ENCODE measurements around the gene ANO1. TPM values are rescaled to one million over a fixed set of nuclear protein-coding genes. Genes with fewer than 3 reads are reported as not detected.

ANO1 gene
- total RNA-seq, 6 experiments from 2014 or later: not detected

GRCh38 chr11:70073871-70074371 lies 4.2 kb upstream of the ANO1 start:
- DNase-seq: no peak
- H3K9me3 Mint-ChIP-seq: no peaks in the 10 kb centered on the region
- no peak for TF ChIP-seq CTCF (IDR thresholded peaks at IDR 0.05)
- no peaks in the 10 kb centered on the region for H3K4me1 Mint-ChIP-seq (ENCODE audit: low read depth)
- H3K4me3 Mint-ChIP-seq: no peak overlapping the region
- peaks cover 73% of the 10 kb centered on the region for H3K27me3 Mint-ChIP-seq (ENCODE audit: insufficient read depth)
- H3K36me3 Mint-ChIP-seq (ENCODE audit: low read depth): no peaks in the 10 kb centered on the region
- H3K27ac Mint-ChIP-seq: no peak overlapping the region

GRCh38 chr11:70074746-70075145 lies 3.4 kb upstream of the ANO1 start:
- no peaks in the 10 kb centered on the region for H3K4me1 Mint-ChIP-seq (ENCODE audit: low read depth)
- H3K36me3 Mint-ChIP-seq (ENCODE audit: low read depth): no peaks in the 10 kb centered on the region
- no peak for DNase-seq
- peaks cover 72% of the 10 kb centered on the region for H3K27me3 Mint-ChIP-seq (ENCODE audit: insufficient read depth)
- TF ChIP-seq CTCF (IDR thresholded peaks at IDR 0.05): no peak
- H3K27ac Mint-ChIP-seq: no peak overlapping the region
- H3K9me3 Mint-ChIP-seq: no peaks in the 10 kb centered on the region
- no peak overlapping the region for H3K4me3 Mint-ChIP-seq

GRCh38 chr11:70075836-70076235 lies 2.3 kb upstream of the ANO1 start:
- H3K4me1 Mint-ChIP-seq (ENCODE audit: low read depth): no peaks in the 10 kb centered on the region
- no peak for TF ChIP-seq CTCF (IDR thresholded peaks at IDR 0.05)
- H3K4me3 Mint-ChIP-seq: no peak overlapping the region
- no peak overlapping the region for H3K27ac Mint-ChIP-seq
- no peaks in the 10 kb centered on the region for H3K36me3 Mint-ChIP-seq (ENCODE audit: low read depth)
- no peaks in the 10 kb centered on the region for H3K9me3 Mint-ChIP-seq
- H3K27me3 Mint-ChIP-seq (ENCODE audit: insufficient read depth): peaks cover 69% of the 10 kb centered on the region
- no peak for DNase-seq

- H3K9me3 Mint-ChIP-seq: no peaks in the 10 kb centered on the region
These were observed 1.6 kb upstream of the ANO1 start for GRCh38 chr11:70076461-70076931.

GRCh38 chr11:70077411-70078094 lies 564 bp upstream of the ANO1 start:
- no peaks in the 10 kb centered on the region for H3K36me3 Mint-ChIP-seq (ENCODE audit: low read depth)
- no peak for TF ChIP-seq CTCF (IDR thresholded peaks at IDR 0.05)
- H3K4me1 Mint-ChIP-seq (ENCODE audit: low read depth): no peaks in the 10 kb centered on the region
- H3K27me3 Mint-ChIP-seq (ENCODE audit: insufficient read depth): peaks cover 72% of the 10 kb centered on the region
- no peak overlapping the region for H3K27ac Mint-ChIP-seq
- H3K9me3 Mint-ChIP-seq: no peaks in the 10 kb centered on the region
- H3K4me3 Mint-ChIP-seq: no peak overlapping the region
- DNase-seq: no peak

More at GRCh38 chr11:70076461-70076931, 1.6 kb upstream of the ANO1 start:
- no peak for TF ChIP-seq CTCF (IDR thresholded peaks at IDR 0.05)
- no peak overlapping the region for H3K4me3 Mint-ChIP-seq
- peaks cover 69% of the 10 kb centered on the region for H3K27me3 Mint-ChIP-seq (ENCODE audit: insufficient read depth)
- no peaks in the 10 kb centered on the region for H3K4me1 Mint-ChIP-seq (ENCODE audit: low read depth)
- no peaks in the 10 kb centered on the region for H3K36me3 Mint-ChIP-seq (ENCODE audit: low read depth)
- DNase-seq: no peak
- H3K27ac Mint-ChIP-seq: no peak overlapping the region

Data from HFFc6 (cell line).